RPMI7951 (cell line): ENCODE results near the gene MCF2L. TPM values are rescaled to one million over a fixed set of nuclear protein-coding genes. Genes with fewer than 3 reads are reported as not detected.
"Not testable (repeated sequence)": the region's sequence is repeated elsewhere in the genome, so short reads cannot be mapped to it uniquely, and the experiment has no call there.

Experiments
- DNase-seq: peaks from one replicate; pipeline ENCODE4 v3.0.0-alpha.2; 2012; ENCODE audit warnings: low read depth
- total RNA-seq: library from RNA; depleted of rRNA; stranded (reverse); fragments of >200 nt; shearing (Covaris generic); gene quantifications from 2 replicates; pipeline ENCODE4 v1.2.3, GENCODE V29; 2014

Gene MCF2L
- total RNA-seq, 1 experiment from 2014 or later, result 4.8 TPM

- no peak for DNase-seq
Observed at GRCh38 chr13:113094410-113094800, 125.4 kb downstream of the MCF2L start.

GRCh38 chr13:113095146-113096051 is 126.4 kb downstream of the MCF2L start:
- DNase-seq, result no peak

DNA sequence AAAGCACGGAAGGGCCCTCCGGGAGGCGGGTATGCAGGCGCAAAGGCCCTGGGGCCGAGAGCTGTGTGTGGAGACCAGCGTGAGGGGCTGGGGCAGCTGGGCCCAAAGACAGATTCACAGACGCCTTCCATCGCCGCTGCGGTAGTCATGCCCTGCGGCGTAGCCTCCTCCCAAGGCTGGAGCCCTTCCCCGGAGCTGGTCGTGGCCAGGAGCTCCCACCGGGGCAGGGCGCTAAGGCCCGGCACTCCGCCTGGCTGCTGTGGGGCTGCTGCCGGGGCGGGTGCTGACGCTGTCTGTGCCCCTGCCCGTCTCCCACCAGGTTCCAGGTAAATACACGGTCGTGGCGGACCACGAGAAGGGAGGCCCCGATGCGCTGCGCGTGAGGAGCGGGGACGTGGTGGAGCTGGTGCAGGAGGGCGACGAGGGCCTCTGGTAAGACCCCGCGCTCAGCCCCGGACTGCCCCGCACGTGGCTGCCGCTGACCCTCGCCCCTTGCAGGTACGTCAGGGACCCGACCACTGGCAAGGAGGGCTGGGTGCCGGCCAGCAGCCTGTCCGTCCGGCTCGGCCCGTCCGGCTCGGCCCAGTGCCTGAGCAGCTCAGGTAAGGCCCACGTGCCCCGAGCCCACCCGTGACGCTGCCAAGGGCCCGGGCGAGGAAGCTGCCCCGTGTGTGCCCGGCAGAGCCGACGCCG is 127.2 kb downstream of the MCF2L start:
- no peak for DNase-seq

DNA sequence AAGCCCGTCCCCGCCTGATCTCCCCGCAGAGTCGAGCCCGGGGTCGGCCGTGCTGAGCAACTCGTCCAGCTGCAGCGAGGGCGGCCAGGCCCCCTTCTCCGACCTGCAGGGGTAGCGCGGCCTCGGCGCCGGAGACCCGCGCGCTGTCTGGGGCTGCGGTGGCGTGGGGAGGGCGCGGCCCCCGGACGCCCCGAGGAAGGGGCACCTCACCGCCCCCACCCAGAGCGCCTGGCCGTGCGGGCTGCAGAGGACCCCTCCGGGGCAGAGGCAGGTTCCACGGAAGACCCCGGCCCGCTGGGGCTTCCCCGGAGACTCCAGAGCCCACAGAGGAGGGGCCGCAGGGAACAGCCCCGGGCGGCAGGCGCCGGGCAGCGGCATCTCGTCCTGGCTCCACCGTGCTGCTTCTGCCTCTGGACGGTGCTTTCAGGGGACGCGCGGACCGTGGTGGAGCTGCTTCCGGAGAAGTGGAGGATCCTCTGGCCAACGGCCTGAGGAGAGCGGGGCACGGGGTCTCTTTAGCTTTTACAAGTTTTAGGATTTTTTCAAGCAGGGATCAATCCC is 127.8 kb downstream of the MCF2L start:
- no peak for DNase-seq

GRCh38 chr13:113097651-113098050 is 128.6 kb downstream of the MCF2L start:
- no peak for DNase-seq

DNA sequence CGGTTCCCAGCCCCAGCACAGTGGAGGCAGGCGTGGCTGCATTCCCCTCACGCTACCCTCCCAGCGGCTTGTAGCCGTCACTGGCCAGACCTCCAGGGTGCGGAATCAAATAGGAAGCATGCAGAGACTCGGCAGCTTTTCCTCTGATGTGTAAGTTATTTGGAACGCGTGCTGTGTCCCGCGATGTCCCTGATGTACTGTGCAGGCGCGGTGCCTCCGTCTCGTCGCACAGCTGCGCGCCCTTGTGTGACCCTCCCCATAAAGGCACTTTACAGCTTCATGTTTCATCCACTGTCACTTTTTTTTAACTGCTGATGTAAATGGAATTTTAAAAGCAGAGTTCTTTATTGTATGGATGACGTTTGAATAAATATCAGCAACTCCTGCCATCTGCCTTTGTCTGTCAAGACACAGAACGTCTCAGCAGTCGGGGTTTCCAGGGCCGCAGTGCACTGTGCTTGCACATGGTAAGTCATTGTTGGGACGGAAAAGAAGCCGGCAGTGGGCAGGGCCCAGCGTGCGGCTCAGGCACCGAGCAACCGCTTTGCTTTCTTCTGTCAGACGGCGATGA is 129.2 kb downstream of the MCF2L start:
- DNase-seq, result no peak

DNA sequence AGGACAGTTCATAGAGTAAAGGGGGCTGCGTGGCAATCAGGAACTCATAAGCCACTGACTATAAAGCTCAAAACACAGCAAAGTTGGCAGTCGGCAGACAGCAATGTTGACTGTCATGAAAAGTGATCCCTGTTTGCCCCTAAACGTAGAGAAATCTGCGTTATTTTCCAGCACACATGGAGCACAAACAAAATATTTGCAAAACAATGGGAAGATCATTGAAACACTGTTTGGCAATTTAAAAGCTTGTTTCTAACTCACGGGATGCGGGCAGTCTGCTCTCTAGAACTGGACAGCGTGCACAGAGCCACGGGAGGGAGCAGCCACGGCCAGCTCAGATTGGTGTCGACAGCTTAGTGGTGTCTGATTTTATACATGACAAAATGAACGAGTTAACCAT is 130.1 kb downstream of the MCF2L start:
- DNase-seq, result no peak

GRCh38 chr13:113102302-113102701 is 133.3 kb downstream of the MCF2L start:
- not testable (repeated sequence) for DNase-seq

GRCh38 chr13:113102727-113103126 is 133.7 kb downstream of the MCF2L start:
- DNase-seq, result no peak

- DNase-seq, result no peak
Observed at GRCh38 chr13:113103646-113104045, 134.6 kb downstream of the MCF2L start.

DNA sequence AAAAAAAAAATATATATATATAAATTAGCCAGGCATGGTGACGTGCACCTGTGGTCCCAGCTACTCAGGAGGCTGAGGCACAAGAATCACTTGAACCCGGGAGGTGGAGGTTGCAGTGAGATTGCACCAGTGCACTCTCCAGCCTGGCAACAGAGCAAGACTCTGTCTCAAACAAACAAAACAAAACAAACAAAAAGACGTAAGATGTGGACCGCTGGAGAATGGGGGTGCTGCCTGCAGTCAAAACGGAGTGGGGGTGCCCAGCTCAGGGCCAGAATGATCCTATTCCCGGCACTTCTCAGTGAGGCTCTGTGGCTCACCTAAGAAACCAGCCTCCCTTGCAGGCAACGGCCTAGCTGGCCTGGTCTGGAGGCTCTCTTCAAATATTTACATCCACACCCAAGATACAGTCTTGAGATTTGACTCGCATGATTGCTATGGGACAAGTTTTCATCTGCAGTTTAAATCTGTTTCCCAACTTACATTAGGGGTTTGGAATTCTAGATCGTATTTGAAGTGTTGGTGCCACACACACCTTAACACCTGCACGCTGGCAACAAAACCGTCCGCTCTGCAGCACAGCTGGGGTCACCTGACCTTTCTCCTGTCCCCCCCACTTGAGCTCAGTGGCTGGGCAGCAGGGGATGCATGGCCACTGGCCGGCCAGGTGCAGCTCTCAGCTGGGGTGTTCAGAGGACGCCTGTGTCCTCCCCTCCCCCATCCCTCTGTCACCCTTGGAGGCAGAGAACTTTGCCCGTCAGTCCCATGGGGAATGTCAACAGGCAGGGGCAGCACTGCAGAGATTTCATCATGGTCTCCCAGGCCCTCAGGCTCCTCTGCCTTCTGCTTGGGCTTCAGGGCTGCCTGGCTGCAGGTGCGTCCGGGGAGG is 136.3 kb downstream of the MCF2L start, which contains the start of gene F7:
Gene F7, plus strand, starts transcription at position 760 of the 889 bp plus-strand sequence. Its CDS starts 51 bp downstream, at position 811.
- DNase-seq, result no peak

- no peak for DNase-seq
Observed at GRCh38 chr13:113105921-113106452, 137.0 kb downstream of the MCF2L start.

DNA sequence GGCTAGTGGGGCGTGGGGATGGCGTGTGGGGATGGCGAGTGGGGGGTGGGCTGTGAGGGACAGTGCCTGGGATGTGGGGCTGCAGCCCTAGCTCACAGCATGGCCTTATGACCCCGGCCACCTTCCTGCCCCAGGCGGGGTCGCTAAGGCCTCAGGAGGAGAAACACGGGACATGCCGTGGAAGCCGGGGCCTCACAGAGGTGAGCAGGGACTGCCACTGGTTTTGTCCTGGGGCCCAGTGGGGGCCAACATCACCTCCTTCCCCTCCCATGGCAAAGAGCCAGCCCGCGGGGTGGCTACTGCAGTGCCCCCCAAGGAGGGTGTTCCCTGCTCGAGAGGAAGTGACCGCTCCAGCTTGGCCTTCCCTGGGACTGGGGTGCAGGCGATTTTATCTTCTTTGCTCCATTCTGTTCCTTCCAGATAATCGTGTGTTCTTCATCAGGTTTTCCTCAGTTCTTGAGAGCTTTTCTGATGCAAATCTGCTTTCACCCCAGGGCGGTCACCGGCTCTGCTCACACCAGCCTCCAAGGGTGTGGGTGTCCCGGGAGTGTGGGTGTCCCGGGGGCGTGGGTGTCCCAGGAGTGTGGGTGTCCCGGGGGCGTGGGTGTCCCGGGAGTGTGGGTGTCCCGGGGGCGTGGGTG is 137.8 kb downstream of the MCF2L start:
- DNase-seq, result no peak

GRCh38 chr13:113108521-113108920 is 139.5 kb downstream of the MCF2L start:
- DNase-seq, result not testable (repeated sequence)

DNA sequence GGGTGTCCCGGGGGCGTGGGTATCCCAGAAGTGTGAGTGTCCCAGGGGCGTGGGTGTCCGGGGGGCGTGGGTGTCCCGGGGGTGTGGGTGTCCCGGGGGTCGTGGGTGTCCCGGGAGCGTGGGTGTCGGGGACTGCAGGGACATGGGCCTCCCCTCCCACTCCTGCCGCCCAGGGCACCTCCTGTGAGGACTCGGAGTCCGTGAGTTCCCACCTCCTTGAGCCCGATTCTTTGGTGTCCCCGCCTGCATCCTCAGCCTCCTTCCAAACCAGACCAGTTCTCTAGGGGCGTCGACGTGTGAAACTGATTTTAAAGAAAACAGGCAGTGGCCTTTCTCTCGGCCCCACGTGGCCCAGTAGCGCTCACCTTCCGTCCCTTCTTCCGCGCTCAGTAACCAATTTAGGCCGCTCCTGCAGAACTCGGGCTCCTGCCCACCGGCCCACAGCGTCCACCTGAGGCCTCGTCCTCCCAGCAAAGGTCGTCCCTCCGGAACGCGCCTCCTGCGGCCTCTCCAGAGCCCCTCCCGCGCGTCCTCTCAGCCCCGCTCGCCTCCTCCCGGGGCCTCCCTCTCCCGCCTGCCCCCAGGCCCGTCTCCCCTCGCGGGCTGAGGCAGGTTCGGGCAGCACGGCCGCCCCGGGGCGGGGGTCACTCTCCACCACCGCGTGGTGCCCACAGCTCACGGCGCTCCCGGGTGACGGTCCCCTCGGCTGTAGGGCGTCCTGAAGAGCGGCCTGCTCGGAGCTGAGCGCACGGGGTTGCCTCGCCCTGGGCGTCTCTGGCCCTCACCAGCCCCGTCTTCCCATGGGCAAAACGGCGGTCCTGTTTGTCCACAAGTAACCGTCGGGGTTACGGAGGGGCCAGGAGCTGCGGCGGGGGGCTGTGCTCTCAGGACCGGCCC is 140.4 kb downstream of the MCF2L start:
- DNase-seq, result no peak

DNA sequence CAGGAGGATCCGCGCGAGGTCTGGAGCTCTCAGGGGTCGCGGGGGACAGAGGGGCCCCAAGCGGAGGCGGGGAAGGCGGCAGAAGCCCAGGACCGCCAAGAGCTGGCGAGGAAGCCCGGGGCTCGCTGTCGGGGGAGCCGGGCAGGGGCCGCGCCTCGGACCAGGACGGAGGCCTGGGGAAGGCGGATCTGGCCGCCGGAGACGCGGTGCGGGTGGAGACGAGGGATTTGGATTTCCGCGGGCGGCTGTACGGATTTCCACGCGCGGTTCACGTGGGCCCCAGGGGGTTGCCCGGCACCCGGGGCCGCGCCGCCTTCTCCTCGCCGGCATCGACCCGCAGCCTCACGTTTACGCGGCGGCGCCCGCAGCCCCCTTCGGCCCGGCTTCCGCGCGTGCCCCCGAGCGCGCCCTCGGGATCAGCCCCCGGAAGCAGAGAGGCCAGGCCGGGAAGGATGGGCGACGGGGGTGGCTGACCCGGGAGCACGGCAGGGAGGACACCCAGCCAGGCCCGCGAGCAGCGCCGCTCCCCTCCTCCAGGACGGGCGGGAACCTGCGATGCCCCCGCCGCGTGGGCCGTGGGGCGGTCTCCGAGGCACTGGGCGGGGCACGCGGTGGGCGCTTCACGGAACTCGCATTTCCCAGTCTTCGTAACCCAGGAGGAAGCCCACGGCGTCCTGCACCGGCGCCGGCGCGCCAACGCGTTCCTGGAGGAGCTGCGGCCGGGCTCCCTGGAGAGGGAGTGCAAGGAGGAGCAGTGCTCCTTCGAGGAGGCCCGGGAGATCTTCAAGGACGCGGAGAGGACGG is 141.2 kb downstream of the MCF2L start:
- no peak for DNase-seq

- DNase-seq, result no peak
Observed at GRCh38 chr13:113110852-113111315, 141.9 kb downstream of the MCF2L start.

DNA sequence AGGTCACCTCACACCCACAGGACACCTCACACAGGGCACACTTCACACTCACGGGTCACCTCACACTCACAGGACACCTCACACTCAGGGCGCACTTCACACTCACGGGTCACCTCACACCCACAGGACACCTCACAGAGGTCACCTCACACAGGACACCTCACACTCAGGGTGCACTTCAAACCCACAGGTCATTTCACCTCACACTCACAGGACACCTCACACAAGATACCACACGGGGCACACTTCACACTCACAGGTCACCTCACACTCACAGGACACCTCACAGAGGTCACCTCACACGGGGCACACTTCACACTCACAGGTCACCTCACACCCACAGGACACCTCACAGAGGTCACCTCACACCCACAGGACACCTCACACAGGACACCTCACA is 142.8 kb downstream of the MCF2L start:
- DNase-seq, result not testable (repeated sequence)
